ENCODE measurements around the gene ELOF1.

ELOF1 gene

GRCh38 chr19:11535792-11536595 lies 23.0 kb downstream of the ELOF1 start:
- peak; percentile 88 for DNase-seq

- no peak for DNase-seq
Measured at GRCh38 chr19:11534948-11535347, 24.1 kb downstream of the ELOF1 start.

- no peak for DNase-seq
Measured at GRCh38 chr19:11534538-11534937, 24.5 kb downstream of the ELOF1 start.

GRCh38 chr19:11530432-11530831 lies 28.6 kb downstream of the ELOF1 start:
- DNase-seq: no peak

DNA sequence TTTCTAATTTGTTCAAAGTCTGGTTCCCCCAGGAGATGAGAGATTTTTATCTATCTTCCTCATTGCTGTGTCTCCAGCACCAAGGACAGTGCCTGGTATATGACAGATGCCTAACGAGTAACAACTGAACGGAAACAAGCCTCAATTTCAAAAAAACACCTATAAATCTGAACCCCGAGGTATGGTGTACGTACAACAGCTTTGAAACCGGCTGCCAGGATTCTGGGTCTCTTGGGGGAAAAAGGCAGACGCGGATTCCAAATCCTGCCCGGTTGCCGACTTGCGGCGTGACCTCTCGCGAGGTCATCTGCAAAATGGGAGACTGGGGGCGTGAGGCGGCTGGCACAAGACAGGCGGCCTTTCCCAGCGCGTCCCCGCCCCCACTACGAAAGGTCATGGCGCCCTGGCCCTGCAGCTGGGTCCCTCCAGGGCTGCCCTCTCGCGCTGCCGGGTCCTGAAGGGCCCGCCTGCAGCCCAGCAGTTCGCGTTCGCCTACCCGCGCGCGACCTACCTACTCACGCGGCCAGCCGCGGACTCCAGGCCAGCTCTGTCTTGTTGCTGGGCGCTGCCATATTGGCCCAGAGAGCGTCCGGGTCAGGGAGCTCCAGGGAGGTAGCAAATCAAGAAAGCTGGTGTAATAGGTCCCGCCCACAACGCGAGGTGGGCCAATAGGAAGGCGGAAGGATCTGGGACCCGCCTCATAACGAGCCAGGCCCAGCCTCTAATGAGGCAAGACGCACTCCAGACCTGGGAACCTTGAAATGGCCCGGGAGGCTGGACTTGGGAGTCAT lies 30.3 kb downstream of the ELOF1 start, which contains the start of gene ECSIT:
Gene ECSIT (minus strand): TSS at position 584 of the 791 bp plus-strand sequence. CDS start 9,964 bp downstream, outside the sequence.
- peak; percentile 98 for DNase-seq

- no peak for DNase-seq
Measured at GRCh38 chr19:11519138-11519537, 39.9 kb downstream of the ELOF1 start.

DNA sequence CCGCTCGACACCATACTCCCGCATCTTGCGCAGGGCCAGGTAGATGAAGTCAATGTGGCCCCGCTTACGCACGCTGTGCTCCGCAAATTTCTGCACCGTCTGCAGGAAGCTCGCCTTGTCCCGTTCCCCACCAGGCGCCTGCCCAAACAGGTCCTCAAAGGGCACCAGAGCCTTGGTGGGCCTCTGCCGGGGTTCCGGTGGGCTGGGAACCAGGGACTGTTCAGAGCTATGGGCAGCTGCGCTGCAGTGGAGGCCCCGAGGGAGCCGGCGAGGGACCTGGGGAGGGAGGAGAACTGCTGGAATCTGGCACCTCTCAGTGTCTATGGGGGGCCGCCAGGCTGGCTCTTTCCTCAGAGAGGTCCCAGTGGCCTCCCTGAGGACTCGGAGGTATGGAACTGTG lies 45.1 kb downstream of the ELOF1 start:
- DNase-seq: no peak

- DNase-seq: no peak
Measured at GRCh38 chr19:11510444-11510843, 48.6 kb downstream of the ELOF1 start.

GRCh38 chr19:11507370-11508078 lies 51.5 kb downstream of the ELOF1 start:
- DNase-seq: no peak

GRCh38 chr19:11506967-11507366 lies 52.1 kb downstream of the ELOF1 start:
- no peak for DNase-seq

- no peak for DNase-seq
Measured at GRCh38 chr19:11506101-11506555, 52.9 kb downstream of the ELOF1 start.

DNA sequence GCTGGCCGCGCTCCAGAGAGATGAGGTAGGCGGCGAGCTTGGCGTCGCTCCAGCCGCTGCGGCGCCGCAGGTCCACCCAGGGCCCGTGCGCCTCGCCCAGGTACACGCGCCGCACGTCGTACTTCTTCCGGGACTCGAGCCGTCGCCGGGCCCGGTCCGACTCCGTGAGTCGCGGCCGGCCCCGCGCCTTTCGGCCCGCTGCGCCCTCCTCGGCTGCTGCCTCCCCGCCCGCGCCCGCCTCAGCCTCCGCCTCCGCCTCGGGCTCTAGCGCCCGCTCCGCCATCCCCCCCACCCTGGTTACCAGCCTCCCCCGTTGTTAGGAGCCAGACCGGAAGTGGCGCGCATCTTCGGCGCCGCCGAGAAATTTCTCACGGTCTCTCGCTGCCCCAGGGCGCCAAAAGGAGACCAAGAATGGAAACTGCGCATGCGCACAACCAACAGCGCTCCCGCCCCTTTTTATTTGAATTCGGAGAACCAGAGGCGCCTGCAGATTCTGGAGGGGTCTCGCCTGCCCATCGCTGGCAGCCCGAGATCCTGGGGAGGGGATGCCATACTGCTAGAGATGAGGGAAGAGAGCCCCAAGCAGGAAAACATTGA lies 53.4 kb downstream of the ELOF1 start, which contains the start of gene ZNF653:
Gene ZNF653 (minus strand): TSS at position 336 of the 597 bp plus-strand sequence. CDS start 53 bp downstream, at position 283.
- peak; percentile 97 for DNase-seq

- DNase-seq: no peak
Measured at GRCh38 chr19:11505032-11505503, 54.0 kb downstream of the ELOF1 start.

DNA sequence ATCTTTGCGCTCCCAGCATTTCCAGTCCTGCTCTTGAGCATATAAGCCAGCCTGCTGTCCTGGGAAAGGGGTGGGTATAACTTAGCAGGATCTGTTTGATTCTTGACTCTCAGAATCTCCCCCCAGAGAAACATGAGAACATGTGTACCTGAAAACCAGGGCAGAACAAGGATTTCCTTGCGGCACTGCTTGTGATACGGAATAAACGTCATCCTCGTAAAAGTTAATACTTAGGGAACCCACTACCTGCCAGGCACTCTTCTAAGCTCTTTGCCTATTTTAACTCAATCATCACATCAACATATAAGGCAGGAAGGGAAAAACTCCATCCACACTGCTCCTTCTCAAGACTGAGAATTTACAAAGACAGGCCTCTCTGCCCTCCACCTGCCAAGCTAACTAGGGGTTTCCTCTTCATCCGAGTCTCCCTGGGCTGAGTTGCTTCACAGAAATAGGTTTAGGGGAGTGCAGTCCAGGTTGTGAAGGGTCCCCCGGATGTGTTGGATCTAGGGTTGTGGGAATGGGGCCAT lies 54.5 kb downstream of the ELOF1 start:
- no peak for DNase-seq
